Stimulated activated CD4-positive, alpha-beta T cell treated with anti-CD3 and anti-CD28 coated beads, TNF-alpha, amount 100 ng/mL, for 48 hours (primary cell): ENCODE results near the gene DPF3.

Experiments used
- DNase-seq, 3 donors: peaks; one replicate each; pipeline ENCODE4 v3.0.0-alpha.2; 2020; ENCODE audit warnings: low read depth in 3 of 3

Gene DPF3

DNA sequence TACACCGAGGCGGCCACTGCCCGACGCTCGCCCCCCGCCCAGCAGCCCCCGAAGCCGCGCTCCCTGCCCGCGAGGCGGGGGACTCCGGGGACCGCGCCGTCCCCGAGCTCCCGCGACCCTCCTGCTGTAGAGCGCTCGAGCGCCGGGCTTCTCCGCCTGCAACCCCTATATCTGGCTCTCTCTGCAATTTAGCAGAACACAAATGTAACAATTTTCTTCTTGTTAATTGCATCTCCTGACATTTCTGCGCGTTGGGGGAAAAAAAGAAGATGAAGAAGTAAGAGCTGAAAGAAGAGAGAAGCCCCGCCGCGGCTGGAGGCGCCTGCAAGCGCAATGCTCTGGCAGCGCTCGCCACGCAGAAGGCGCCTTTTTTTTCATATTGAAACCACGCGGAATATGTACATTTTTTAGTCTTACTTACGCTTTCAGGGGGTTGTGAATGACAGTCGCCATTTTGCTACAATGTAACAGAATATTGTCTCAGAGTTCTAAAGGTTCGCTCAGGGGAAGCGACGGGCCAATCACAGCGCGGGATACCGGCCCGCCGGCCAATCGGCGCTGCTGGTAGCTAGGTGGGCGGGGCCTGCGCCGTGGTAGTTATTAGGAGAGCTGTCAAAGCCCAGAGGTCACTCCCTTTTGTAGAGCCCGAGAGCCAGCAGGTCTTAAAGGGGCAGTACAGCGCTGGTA, at the start of gene DPF3:
TSS of gene DPF3 (minus strand) at position 466 of the 687 bp plus-strand sequence. CDS start at position 453, 13 bp downstream.
- DNase-seq = peak; percentile 83 to 90 (median 87)

DNA sequence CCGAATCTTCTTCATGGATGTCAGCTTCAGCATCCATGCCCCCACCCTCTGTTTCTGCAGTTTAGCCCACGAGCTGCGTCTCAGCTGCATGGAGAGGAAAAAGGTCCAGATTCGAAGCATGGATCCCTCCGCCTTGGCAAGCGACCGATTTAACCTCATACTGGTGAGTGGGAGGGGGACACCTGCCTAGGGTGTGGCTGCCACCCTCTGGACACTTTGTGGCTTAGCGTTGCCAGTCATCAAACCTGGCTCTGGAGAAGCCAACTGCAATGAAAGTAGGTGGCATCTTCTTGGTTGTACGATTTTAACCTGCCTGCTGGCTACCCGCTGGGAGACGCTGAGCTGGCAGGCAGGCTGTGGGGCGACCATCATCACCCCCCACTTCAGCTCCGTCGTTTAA, 49.0 kb upstream of the DPF3 start:
- no peak for DNase-seq

DNA sequence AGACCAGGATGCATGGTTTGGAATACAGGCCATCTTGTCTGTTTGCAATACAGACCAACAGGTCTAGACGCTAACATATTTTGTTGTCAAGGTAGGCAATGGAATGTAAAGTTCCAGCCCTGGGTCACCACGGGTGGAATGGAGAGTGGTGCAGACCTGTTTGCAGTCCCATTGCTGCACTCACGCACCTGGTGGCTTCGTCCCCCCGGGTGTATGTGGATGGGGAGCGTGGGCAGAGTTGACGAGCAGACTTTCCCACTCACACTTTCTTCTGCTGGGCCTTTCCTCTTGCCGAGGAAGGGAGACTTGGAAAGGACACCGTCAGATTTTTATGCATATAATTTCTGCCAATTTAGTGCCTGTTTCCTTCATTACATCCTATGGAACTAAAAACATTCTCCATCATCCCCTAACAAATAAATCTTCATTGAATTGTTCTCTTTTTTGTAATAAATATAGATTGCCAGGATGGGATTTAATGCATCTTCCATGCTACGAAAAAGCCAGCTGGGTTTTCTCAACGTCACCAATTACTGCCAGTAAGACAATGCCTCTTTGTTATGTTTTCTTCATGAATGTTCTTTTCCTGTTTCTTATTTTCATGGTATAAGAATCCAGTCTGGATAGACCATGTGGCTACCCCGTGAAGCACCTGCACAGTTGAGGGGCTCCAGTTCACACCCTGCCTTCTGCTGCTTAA, 47.5 kb upstream of the DPF3 start:
- no peak for DNase-seq

DNA sequence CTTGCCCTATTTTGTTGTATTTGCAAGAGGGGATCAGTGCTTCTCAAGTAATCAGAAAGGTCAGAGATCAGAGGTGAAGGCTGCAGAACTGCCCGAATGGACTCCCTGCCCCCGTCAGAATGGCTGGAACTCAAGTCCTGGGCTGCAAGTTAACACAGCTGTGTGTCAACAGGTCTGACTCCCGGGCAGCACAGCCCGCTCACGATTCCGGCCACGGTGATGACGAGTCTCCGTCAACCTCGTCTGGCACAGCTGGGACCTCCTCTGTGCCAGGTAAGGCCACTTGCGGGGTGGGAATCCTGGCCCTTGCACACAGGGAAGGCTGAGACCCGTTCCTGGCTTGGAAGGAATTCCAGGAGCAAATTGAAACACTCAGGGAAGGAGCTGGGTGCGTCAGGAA, 45.7 kb upstream of the DPF3 start:
- no peak for DNase-seq

DNA sequence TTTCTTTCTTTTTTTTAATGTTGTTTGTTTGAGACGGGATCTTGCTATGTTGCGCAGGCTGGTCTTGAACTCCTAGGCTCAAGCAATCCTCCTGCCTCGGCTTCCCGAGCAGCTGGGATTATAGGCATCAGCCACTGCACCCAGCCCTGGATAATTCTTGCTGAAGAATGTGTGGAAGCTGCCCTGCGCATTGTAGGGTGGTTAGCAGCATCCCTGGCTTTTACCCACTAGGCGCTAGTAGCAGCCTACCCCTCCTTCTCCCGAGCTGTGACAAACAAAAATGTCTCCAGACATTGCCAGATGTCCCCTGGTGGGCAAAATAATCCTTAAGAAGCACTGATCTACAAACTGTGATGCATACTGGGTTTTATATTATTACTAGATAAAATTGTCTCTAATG, 39.0 kb upstream of the DPF3 start:
- no peak for DNase-seq

DNA sequence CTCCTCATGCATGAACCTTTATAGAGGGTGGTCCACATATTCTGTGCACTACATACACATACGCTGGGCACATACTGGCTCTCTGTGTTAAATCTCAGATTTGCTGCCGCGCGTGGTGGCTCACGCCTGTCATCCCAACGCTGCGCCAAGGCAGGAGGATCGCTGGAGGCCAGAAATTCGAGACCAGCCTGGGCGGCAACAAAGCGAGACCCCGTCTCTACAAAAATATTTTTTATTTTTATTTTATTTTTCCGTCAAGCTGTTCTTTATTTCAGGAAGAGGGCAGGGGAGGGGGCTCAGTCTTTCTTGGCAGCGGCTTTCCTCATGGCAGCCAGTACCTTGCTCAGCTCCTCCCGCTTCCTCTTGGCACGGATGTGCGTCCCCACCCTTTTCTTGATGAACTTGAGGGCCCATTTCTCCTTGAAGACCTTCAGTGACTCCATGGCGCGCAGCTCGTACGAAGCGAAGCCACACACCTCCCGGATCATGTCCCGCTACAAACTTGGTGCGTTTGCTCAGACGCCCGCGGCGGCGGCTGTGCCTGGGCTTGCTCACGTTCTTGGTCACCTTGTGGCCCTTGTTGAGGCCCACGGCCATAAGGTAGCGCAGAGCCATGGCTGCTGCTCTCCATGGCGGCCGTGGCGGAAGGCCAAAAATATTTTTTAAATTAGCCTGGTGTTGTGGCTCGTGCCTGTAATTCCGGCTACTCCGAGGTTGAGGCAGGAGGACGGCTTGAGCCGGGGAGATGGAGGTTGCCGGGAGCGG, 35.6 kb upstream of the DPF3 start:
- DNase-seq = no peak

DNA sequence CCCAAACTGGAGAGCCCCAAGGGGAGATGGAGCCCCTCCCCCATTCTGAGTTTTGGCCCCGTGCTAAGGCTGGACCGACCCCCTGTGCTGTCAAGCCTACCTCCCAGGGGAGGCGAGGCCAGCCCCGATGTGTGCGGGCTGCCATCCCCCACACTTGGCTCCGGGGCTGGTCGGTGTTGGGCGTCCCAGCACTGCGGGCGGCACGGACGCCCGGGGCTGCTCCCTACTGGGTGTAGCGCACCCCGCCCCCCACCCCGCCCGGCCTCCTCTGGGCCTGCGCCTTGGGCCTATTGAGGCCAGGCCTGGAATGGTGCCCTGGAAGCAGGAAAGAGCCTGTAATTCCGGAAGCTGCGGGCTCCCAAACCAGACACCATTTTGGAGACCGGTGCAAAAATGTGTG, 35.0 kb upstream of the DPF3 start:
- DNase-seq = no peak

DNA sequence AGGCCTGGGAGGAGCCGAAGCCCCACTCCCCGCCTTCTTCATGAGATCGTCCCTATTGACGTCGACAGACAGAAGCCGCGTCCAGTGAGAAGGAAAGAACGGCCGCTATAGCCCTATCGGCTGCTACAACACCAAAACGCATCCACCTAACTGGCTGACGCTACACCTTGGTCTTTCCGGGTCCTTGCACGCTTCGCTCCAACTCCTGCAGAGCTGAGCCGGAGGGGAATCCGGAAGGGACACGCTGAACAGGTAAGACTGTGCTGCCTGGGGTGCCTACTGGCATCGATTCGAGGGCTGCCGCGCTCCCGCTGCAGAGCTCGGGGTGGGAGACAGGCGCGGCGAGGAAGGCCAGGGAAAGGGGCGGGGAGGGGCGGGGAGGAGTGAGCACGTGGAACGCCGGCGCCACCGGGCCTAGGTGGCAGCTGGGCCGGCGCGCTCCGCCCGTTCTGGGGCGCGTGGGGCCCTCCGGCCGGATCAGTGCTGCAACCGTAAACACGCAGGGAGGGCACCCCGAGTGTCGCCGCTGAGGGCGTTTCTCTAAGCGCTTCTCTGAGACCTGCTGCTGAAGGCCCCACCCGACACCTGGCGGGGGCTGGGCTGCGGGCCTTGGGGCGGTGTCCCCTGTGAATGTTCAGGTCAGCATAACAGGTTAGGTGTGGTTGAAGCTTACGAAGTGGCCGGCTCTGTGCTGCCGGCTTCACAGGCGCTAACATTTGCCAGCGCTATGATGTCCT, 32.6 kb upstream of the DPF3 start, which contains the start of gene DCAF4:
TSS of gene DCAF4 (plus strand) at position 173 of the 737 bp plus-strand sequence. CDS start 11,515 bp downstream, outside the sequence.
- DNase-seq = peak; percentile 84 to 94 (median 92)

DNA sequence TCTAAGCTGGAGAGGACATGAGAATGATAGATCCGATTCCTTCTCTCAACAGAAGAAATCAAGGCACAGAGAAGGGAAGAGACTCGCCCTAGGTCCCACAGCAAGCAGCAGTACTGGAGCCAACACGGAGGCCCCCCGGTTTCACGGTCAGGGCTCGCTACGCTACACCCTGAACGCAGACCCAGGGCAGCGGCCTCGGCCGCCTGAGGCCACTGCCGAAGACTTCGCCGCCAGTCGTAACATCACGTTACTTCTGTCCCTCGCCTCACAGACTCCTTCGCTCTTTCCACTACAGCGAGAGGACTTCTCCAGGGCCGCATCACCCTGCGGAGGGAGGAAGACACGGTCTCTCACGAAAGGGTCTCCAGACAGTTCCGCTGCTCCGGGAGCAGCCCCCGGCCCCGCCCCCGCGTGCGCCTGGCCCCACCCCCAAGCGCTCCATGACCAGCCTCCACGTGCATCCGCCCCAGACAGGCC, 32.0 kb upstream of the DPF3 start:
- no peak for DNase-seq

DNA sequence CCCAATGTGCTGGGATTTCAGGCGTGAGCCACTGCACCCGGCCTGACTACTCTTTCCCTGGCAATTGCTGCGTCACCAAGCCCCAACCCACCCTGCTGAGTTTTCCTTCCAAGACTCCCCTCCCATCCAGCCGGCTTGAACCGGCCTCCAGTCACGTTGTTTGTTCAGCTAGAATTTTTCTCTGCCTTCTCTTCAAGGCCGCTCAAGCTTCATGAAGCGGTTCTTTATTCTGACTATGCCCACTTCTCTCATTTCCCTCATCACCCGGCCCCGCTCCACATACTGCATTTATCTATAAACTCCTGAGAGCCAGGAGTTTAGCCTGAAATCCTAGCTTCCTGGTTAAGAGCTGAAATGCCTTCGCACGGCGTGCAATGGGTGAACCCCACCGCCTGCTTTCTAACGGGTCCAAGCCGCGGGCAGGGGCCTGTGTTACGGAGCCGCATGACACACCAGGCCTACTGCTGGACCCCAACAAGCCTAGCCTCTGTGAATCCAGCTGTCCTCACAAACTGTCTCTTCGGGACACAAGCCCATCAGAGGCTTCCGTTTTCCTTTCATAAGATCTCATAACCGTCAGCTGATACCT, 31.4 kb upstream of the DPF3 start:
- DNase-seq = no peak

DNA sequence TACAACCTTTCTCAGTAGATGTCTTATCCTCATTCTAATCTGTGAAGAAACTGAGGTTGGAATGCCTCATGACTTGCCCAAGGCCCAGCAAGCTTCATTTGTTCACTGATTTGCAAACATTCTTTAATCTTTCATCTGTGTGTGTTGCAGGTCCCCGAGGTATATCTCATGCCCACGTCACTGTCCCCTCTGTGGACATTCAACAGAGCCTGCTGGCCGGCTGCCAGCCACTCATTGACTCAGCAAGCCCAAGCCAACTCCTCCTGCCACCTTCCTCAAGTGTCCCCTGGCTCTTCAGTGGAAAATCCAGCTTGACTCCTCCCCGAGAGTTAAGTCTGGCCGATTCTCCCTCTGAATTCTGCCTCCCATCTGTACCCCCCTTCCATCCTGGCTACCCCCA, 30.4 kb upstream of the DPF3 start:
- DNase-seq = no peak

DNA sequence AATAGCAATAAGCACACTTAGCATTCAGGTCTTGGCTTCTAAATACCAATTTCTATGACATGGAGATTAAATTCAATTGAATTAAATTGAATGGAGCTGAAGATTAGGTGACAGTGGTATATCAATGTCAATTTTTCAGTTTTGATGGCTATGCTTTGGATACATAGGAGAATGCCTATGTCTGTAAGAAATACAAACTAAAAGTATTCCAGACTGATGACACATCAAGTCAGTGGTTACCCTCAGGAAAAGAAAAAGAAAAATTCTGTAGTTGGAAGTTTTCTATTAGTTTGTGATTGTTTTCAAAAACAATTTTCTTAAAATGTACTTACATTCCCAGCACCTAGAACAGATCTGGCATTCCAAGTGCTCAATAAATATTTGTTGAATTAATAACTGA, 27.5 kb upstream of the DPF3 start:
- no peak for DNase-seq

DNA sequence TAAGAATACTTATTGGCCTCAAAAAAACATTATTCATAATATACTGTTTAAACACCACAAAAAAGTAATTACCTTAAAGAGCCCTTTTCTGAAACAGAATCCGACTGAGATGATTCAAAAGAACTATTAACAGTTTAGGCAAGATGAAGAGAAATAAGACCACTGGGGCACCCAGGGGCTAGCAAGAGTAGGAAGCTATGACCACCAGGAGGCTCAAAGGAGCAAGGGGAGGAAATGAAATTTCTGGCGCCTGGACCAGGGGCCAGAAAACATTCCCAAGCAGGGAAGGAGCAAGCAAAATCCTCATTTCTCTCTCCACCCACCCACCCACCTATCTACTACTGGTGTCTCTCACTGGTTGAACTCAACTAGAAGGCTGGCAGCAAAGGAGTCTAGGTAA, 26.1 kb upstream of the DPF3 start:
- no peak for DNase-seq

DNA sequence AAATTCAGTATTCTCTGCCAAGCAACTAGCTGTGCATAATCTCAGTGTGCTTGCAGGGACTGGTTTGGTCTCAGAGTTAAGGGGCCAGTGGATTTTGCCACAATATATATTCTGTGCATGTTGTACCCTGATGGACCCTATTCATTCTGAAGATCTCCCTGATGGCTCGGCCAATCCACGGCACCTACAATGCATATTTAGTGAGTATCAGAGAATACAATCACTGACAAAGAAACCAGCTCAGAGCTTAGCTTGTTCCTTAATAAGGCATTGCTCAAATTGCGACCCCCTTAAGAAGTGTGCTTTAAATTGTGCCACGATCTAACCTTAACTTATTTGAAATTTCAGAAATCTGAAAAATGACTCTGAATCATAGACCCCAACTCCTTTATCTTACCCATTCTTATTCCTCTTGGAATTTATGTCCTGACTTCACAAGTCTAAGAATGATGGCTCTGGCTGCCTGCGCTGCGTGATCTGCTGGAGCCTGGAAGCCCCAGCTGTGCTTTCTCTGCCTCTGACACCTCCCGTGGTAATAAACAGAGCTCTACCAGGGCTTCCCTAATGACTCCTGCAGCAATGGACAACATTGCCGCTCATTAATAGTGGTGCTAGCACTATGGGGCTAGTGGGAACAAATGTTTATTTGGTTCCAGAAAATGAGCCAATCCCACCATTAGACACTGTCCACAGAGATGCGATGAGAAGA, 23.3 kb upstream of the DPF3 start:
- DNase-seq = no peak

DNA sequence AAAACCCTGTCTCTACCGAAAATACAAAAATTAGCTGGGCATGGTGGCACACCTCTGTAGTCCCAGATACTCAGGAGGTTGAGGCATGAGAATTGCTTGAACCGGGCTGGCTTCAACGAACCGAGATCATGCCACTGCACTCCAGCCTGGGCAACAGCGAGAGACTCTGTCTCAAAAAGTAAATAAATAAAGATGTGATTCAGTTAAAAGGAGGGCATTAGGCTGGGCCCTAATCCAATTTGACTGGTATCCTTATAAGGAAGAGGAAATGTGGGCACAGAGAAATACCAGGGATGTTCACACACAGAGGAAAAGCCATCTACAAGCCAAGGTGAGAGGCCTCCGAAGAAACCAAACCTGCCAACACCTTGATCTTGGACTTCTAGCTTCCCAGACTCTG, 22.3 kb upstream of the DPF3 start:
- no peak for DNase-seq

DNA sequence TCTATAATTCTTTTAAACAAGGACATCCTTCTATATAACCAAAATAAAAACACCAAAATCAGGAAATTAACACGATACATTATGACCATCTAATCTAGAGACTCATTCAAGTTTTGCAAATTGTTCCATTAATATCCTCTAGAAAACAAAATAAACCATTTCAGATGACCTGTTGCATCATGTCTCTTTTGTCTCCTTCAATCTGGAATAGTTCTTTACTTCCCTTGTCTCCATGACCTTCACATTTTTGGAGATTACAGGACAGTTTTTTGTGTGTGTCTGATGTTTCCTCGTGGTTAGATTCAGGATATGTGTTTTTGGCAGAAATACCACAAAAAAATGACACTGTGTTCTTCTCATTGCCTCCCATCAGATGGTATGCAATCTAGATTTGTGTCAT, 19.9 kb upstream of the DPF3 start:
- DNase-seq = no peak

DNA sequence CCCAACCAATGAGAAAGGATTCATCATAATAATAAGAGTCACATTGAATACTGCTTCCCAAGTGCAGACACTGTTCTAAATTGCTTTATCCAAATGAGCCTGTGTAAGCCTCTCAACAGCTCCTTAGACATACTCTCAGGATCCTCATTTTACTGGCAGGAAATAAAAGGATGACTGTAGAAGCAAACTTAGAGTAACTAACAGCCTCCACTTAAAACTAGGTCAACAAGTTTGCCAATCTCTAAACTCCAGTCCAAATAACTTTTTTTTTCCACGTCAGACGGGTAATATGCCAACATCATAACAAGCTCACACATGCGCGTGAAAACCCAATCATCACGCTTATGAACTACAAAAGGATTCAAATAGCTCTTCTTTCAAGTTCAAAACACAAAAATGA, 15.3 kb upstream of the DPF3 start:
- DNase-seq = no peak

DNA sequence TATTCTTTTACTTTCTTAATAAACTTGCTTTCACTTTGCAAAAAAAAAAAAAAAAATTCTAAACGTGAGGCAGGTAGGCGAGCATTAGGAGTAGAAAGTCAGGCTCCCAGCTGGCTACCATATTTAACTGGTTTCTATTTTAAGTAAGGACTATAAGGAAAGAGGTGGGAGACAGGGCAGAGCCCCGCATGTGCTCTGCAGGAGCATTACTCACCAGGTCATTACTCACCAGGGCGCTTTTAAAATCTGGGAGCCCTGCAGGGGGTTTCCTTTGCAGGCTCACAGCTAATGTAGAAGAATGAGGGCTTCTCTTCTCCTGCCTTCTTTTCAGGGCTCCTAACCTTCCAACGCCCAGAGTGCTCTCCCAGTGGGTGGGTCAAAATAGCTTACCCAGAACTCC, 14.0 kb upstream of the DPF3 start:
- no peak for DNase-seq

DNA sequence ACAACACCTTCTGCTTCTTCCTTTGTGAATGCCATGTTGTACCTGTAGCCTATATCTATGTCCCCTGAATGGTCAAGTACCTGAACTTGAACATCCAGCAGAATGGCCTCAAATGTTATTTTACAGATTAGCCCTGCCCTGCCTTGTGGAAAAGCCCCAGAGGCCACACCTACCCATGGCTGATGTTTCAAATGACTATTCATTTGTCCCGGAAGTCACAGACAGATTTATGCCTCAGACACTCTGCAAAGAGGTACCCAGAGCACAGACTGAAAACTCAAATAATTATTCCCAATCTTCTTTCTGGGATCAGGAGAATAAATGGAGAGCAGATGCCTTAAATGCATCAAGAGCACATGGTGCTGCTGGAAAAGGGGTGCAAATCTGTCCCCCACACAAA, 13.0 kb upstream of the DPF3 start:
- no peak for DNase-seq

DNA sequence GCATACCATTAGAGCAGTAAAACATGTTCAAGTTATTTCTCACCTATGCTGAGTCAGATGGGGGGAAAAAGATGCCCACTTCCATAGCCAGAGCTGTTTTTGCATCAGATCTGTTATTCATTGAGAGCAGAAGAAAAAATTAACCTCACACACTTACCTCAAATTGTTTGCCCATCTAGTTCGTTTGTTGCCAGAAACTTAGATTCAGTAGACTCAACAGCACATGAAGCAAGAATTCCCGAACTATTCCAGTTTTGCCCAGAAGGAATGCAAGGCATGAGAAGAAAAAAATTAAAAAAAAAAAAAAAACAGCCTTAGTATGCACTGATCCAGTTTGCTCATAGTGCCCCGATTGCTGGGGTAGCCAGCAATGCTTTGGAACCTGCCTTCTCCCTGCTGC, 12.4 kb upstream of the DPF3 start:
- no peak for DNase-seq
